ENCODE data around the gene DUT.

Gene DUT

GRCh38 chr15:48340111-48340510, 8.9 kb downstream of the DUT start:
- TF ChIP-seq CTCF (conservative IDR thresholded peaks at IDR 0.05) (no peak), ZFX (IDR thresholded peaks at IDR 0.05) (no peak)
- H3K27ac ChIP-seq, result no peak overlapping the region

- no peak for TF ChIP-seq ZFX (IDR thresholded peaks at IDR 0.05)
- no peak for TF ChIP-seq CTCF (conservative IDR thresholded peaks at IDR 0.05)
- no peak overlapping the region for H3K27ac ChIP-seq
Observed at GRCh38 chr15:48343865-48344264, 12.6 kb downstream of the DUT start.

- TF ChIP-seq CTCF (conservative IDR thresholded peaks at IDR 0.05), result no peak
- TF ChIP-seq ZFX (IDR thresholded peaks at IDR 0.05), result no peak
- no peak overlapping the region for H3K27ac ChIP-seq
Observed at GRCh38 chr15:48345516-48345915, 14.3 kb downstream of the DUT start.

GRCh38 chr15:48352474-48353072, 21.3 kb downstream of the DUT start:
- H3K27ac ChIP-seq, result no peak overlapping the region
- TF ChIP-seq ZFX (IDR thresholded peaks at IDR 0.05) (no peak), CTCF (conservative IDR thresholded peaks at IDR 0.05) (peak; percentile 96)

GRCh38 chr15:48354694-48355303, 23.6 kb downstream of the DUT start:
- TF ChIP-seq ZFX (IDR thresholded peaks at IDR 0.05) (no peak), CTCF (conservative IDR thresholded peaks at IDR 0.05) (no peak)
- no peak overlapping the region for H3K27ac ChIP-seq

GRCh38 chr15:48355377-48355776, 24.1 kb downstream of the DUT start:
- no peak overlapping the region for H3K27ac ChIP-seq
- no peak for TF ChIP-seq ZFX (IDR thresholded peaks at IDR 0.05)
- no peak for TF ChIP-seq CTCF (conservative IDR thresholded peaks at IDR 0.05)

- no peak overlapping the region for H3K27ac ChIP-seq
- TF ChIP-seq ZFX (IDR thresholded peaks at IDR 0.05) (no peak), CTCF (conservative IDR thresholded peaks at IDR 0.05) (peak; percentile 81)
Observed at GRCh38 chr15:48358229-48359152, 27.3 kb downstream of the DUT start.

Data from C4-2B (cell line).